Panc1 (cell line): ENCODE results near the gene RIMBP2. TPM values are rescaled to one million over a fixed set of nuclear protein-coding genes. Genes with fewer than 3 reads are reported as not detected.

Source experiments
- ATAC-seq: fragments of 200-7000 bp; cut with Tn5 transposase; 2 replicates; pipeline ENCODE4 v1.9.1; 2020; ENCODE audit warnings: mild to moderate bottlenecking, moderate library complexity
- BruUV-seq: library from RNA; stranded (reverse); fragments of 400-500 nt; replicated peaks from 2 replicates; lab custom pipeline; 2021; lab: Mats Ljungman, UMichigan
- CTCF ChIA-PET: fragments of 300-600 bp; sonication (Branson Sonifier 250); formaldehyde crosslinking; loops from one replicate; lab custom pipeline; 2022; ENCODE audit warnings: antibody characterized with exemption; lab: Charles Lee
- POLR2A ChIA-PET: fragments of 300-600 bp; sonication (Branson Sonifier 250); formaldehyde crosslinking; loops from one replicate; lab custom pipeline; 2022; ENCODE audit warnings: antibody characterized with exemption; lab: Charles Lee
- DNase-seq: peaks from one replicate; pipeline ENCODE4 v3.0.0-alpha.2; 2010; ENCODE audit warnings: low read depth, low spot score
- H3K27ac ChIP-seq: 2 replicates; pipeline ENCODE4 v1.5.1; 2011; ENCODE audit warnings: mild to moderate bottlenecking, low read length, inconsistent platforms
- H3K27me3 ChIP-seq: fragments of 200-500 bp; sonication (Bioruptor generic); 2 replicates; pipeline ENCODE4 v1.6.0; 2014; ENCODE audit warnings: low read length, inconsistent platforms; ENCODE audit not compliant: control insufficient read depth, insufficient read depth
- H3K36me3 ChIP-seq: fragments of 200-500 bp; sonication (Bioruptor generic); 2 replicates; pipeline ENCODE4 v1.5.1; 2014; ENCODE audit warnings: inconsistent platforms, mild to moderate bottlenecking, low read length, moderate library complexity; ENCODE audit not compliant: control insufficient read depth, insufficient read depth
- H3K4me1 ChIP-seq: 2 replicates; pipeline ENCODE4 v1.5.1; 2011; ENCODE audit warnings: inconsistent platforms, mild to moderate bottlenecking, low read length, moderate library complexity; ENCODE audit not compliant: control insufficient read depth, insufficient read depth
- H3K4me3 ChIP-seq, 2 experiments: 2 replicates each; pipeline ENCODE4 v1.5.1; 2011 to 2012; ENCODE audit warnings: low read depth in 2 of 2, low read length in 2 of 2, mild to moderate bottlenecking in 2 of 2, inconsistent platforms in 1 of 2, moderate library complexity in 1 of 2
- H3K9me3 ChIP-seq: fragments of 200-500 bp; sonication (Bioruptor generic); 2 replicates; pipeline ENCODE4 v1.5.1; 2014; ENCODE audit warnings: low read depth, mild to moderate bottlenecking, inconsistent platforms, low read length, moderate library complexity; ENCODE audit not compliant: control insufficient read depth, insufficient read depth
- CTCF ChIP-seq: fragments of 450-650 bp; IDR thresholded peaks from 2 replicates; pipeline ENCODE4 v1.5.1; 2017; ENCODE audit warnings: mild to moderate bottlenecking
- POLR2AphosphoS5 ChIP-seq: IDR thresholded peaks from 2 replicates; pipeline ENCODE4 v1.6.1; 2012; ENCODE audit warnings: mild to moderate bottlenecking, low read depth, low read length, moderate library complexity
- REST ChIP-seq, 2 experiments: IDR thresholded peaks; 2 replicates each; pipeline ENCODE4 v1.6.1; 2011 to 2012; ENCODE audit warnings: low read depth in 2 of 2, control low read depth in 1 of 2, low read length in 1 of 2, mild to moderate bottlenecking in 1 of 2, moderate library complexity in 1 of 2; ENCODE audit not compliant: insufficient read depth in 1 of 2
- SIN3A ChIP-seq: IDR thresholded peaks from 2 replicates; pipeline ENCODE4 v1.6.1; 2012; ENCODE audit warnings: low read depth, mild to moderate bottlenecking, low read length, moderate library complexity, borderline replicate concordance; ENCODE audit not compliant: insufficient read depth
- TCF7L2 ChIP-seq: IDR thresholded peaks from 2 replicates; pipeline ENCODE4 v1.6.1; 2011; ENCODE audit warnings: mild to moderate bottlenecking, low read depth, low read length, inconsistent platforms
- in situ Hi-C: cut with HindIII; loops from 2 replicates; pipeline ENCODE4 v1.10.0; 2016; ENCODE audit warnings: low sequenced_read_pairs, low pct_unique_long_range_greater_than_20kb
- intact Hi-C: fragments of 100-400 bp; cut with micrococcal nuclease; formaldehyde crosslinking; loops from one replicate; pipeline ENCODE4 v1.10.0; 2022; ENCODE audit not compliant: unreplicated experiment
- total RNA-seq: library from RNA; stranded (reverse); gene quantifications from one replicate; pipeline ENCODE4 v1.2.1, GENCODE V29; 2021; ENCODE audit not compliant: unreplicated experiment

The RIMBP2 gene
- total RNA-seq, 1 experiment from 2014 or later = not detected

- CTCF ChIA-PET = no interaction called here
- DNase-seq (no peak), ATAC-seq (no peak)
- in situ Hi-C loops (no loop called here), intact Hi-C loops (no loop called here)
- no peaks in the 10 kb centered on the region for H3K9me3 ChIP-seq
- H3K4me1 ChIP-seq = no peaks in the 10 kb centered on the region
- POLR2A ChIA-PET = no interaction called here
- H3K27ac ChIP-seq = no peak overlapping the region
- no peak overlapping the region for H3K4me3 ChIP-seq
- TF ChIP-seq SIN3A (no peak), CTCF (no peak), POLR2AphosphoS5 (no peak), REST (IDR thresholded peaks at IDR 0.05; ENCODE audit: insufficient read depth in 1 of 2, low read depth in 2 of 2, low read length in 1 of 2) (no peak), TCF7L2 (no peak)
- no peaks in the 10 kb centered on the region for H3K36me3 ChIP-seq
- no TSS peak for BruUV-seq
- H3K27me3 ChIP-seq = peaks cover 4% of the 10 kb centered on the region; the same call in 1 of the 2 replicates
These were observed 76.3 kb downstream of the RIMBP2 start for GRCh38 chr12:130639476-130640424.

- H3K27ac ChIP-seq = no peak overlapping the region
- in situ Hi-C loops = no loop called here
- CTCF ChIA-PET = no interaction called here
- peaks cover 6% of the 10 kb centered on the region; the same call in 1 of the 2 replicates for H3K27me3 ChIP-seq
- POLR2A ChIA-PET = no interaction called here
- DNase-seq (no peak), ATAC-seq (no peak)
- no TSS peak for BruUV-seq
- H3K4me1 ChIP-seq = no peaks in the 10 kb centered on the region
- intact Hi-C loops = no loop called here
- TF ChIP-seq TCF7L2 (no peak), REST (IDR thresholded peaks at IDR 0.05; ENCODE audit: insufficient read depth in 1 of 2, low read depth in 2 of 2, low read length in 1 of 2) (no peak), CTCF (no peak), SIN3A (no peak), POLR2AphosphoS5 (no peak)
- H3K36me3 ChIP-seq = no peaks in the 10 kb centered on the region
- no peaks in the 10 kb centered on the region for H3K9me3 ChIP-seq
- H3K4me3 ChIP-seq = no peak overlapping the region
These were observed 79.7 kb downstream of the RIMBP2 start for GRCh38 chr12:130636370-130636769.
